HUDEP-2 (cell line): ENCODE results near the gene CLPSL2.
A peak's percentile ranks its signal among the peaks of the same experiment; 100 is the strongest.
"Not testable (repeated sequence)": the region's sequence is repeated elsewhere in the genome, so short reads cannot be mapped to it uniquely, and the experiment has no call there.

Experiments
- DNase-seq, 76 experiments: peaks; one replicate each; lab custom pipeline; 2025; ENCODE audit not compliant: unreplicated experiment in 76 of 76; lab: John Stamatoyannopoulos, UW

CLPSL2 gene

GRCh38 chr6:35776364-35777215 lies at the start of gene CLPSL2:
TSS of gene CLPSL2 (plus strand) at chr6:35776598. CDS start at chr6:35776619, 21 bp downstream.
- DNase-seq, result no peak

- DNase-seq, result peak in 31 of 76 experiments; percentile 51 to 98 (median 75)
These were observed 49.0 kb upstream of the CLPSL2 start for GRCh38 chr6:35727231-35727934.

GRCh38 chr6:35727935-35728682 lies 48.3 kb upstream of the CLPSL2 start:
- peak in 75 of 76 experiments; percentile 89 to 99 (median 98) for DNase-seq

GRCh38 chr6:35728683-35729678 lies 47.4 kb upstream of the CLPSL2 start:
- DNase-seq, result peak in 58 of 76 experiments; percentile 24 to 87 (median 44)

- peak in 25 of 76 experiments; percentile 12 to 67 (median 34) for DNase-seq
These were observed 46.7 kb upstream of the CLPSL2 start for GRCh38 chr6:35729722-35730121.

GRCh38 chr6:35730745-35731413 lies 45.5 kb upstream of the CLPSL2 start:
- peak in 4 of 76 experiments; percentile 38 to 99 (median 51) for DNase-seq

GRCh38 chr6:35731414-35731735 lies 45.0 kb upstream of the CLPSL2 start:
- DNase-seq, result peak in 75 of 76 experiments; percentile 56 to 99 (median 97)

GRCh38 chr6:35731736-35732532 lies 44.5 kb upstream of the CLPSL2 start:
- peak in 74 of 76 experiments; percentile 58 to 99 (median 96) for DNase-seq

- DNase-seq, result no peak
These were observed 42.8 kb upstream of the CLPSL2 start for GRCh38 chr6:35733633-35734032.

GRCh38 chr6:35734319-35734718 lies 42.1 kb upstream of the CLPSL2 start:
- DNase-seq, result not testable (repeated sequence)

- DNase-seq, result no peak
These were observed 40.9 kb upstream of the CLPSL2 start for GRCh38 chr6:35735452-35735851.

GRCh38 chr6:35736253-35736894 lies 40.0 kb upstream of the CLPSL2 start:
- DNase-seq, result peak in 70 of 76 experiments; percentile 17 to 89 (median 70)

- DNase-seq, result no peak
These were observed 39.4 kb upstream of the CLPSL2 start, which contains the start of gene ARMC12 for GRCh38 chr6:35736982-35737412. TSS of gene ARMC12 (plus strand) at chr6:35737032. CDS start at chr6:35737109, 77 bp downstream.

- DNase-seq, result peak in 40 of 76 experiments; percentile 15 to 86 (median 73)
These were observed 38.8 kb upstream of the CLPSL2 start for GRCh38 chr6:35737413-35738211.

- no peak for DNase-seq
These were observed 36.5 kb upstream of the CLPSL2 start for GRCh38 chr6:35739645-35740524.

- no peak for DNase-seq
These were observed 33.6 kb upstream of the CLPSL2 start for GRCh38 chr6:35742842-35743241.
